Measurements from ENCODE around the gene BACE2.
"Not testable (repeated sequence)": the region's sequence is repeated elsewhere in the genome, so short reads cannot be mapped to it uniquely, and the experiment has no call there.

Gene BACE2

DNA sequence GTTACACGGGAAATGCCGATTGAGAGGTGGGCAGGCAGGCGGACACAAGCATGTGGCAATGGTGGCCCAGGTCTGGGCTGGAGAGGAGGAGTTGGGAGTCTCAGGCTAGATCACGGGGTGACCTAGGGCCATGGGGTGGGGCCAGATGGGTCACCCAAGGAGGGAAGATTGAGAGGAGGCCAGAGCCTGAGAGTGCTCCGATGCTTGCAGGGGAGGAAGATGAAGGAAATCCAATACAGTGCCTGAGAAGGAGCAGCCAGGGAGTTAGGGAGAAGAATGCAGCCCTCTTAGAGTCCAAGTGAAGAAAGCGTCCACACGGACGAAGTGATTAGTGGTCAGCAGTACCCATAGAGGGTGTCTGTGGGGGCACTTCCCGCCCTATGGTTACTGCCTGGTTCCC is 87.2 kb downstream of the BACE2 start:
- no peaks in the 10 kb centered on the region for H3K27me3 ChIP-seq
- H3K27ac ChIP-seq, result no peak overlapping the region
- no peaks in the 10 kb centered on the region for H3K9me3 ChIP-seq
- TF ChIP-seq CTCF (IDR thresholded peaks at IDR 0.05), result no peak
- no peak overlapping the region for H3K4me3 ChIP-seq (ENCODE audit: low read depth in 1 of 2, low read length in 1 of 2)
- no peaks in the 10 kb centered on the region for H3K36me3 ChIP-seq
- H3K4me1 ChIP-seq (ENCODE audit: control insufficient read depth in 1 of 2, insufficient read depth in 1 of 2, low read depth in 1 of 2, low read length in 1 of 2), result no peaks in the 10 kb centered on the region

DNA sequence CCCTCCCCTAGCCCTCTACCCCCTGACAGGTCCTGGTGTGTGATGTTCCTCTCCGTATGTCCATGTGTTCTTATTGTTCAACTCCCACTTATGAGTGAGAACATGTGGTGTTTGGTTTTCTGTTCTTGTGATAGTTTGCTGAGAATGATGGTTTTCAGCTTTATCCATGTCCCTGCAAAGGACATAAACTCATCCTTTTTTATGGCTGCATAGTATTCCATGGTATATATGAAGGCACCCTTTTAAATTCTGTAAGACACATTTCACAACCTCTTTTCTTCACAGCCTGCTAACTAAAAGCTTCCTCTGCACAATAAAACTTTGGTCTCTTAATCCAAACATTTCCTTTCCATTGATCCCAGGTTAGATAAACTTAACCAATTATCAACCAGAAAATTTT is 88.3 kb downstream of the BACE2 start:
- H3K4me3 ChIP-seq (ENCODE audit: low read depth in 1 of 2, low read length in 1 of 2); H3K9me3 ChIP-seq; H3K27ac ChIP-seq; H3K27me3 ChIP-seq; H3K4me1 ChIP-seq (ENCODE audit: control insufficient read depth in 1 of 2, insufficient read depth in 1 of 2, low read depth in 1 of 2, low read length in 1 of 2); H3K36me3 ChIP-seq: not testable (repeated sequence)

DNA sequence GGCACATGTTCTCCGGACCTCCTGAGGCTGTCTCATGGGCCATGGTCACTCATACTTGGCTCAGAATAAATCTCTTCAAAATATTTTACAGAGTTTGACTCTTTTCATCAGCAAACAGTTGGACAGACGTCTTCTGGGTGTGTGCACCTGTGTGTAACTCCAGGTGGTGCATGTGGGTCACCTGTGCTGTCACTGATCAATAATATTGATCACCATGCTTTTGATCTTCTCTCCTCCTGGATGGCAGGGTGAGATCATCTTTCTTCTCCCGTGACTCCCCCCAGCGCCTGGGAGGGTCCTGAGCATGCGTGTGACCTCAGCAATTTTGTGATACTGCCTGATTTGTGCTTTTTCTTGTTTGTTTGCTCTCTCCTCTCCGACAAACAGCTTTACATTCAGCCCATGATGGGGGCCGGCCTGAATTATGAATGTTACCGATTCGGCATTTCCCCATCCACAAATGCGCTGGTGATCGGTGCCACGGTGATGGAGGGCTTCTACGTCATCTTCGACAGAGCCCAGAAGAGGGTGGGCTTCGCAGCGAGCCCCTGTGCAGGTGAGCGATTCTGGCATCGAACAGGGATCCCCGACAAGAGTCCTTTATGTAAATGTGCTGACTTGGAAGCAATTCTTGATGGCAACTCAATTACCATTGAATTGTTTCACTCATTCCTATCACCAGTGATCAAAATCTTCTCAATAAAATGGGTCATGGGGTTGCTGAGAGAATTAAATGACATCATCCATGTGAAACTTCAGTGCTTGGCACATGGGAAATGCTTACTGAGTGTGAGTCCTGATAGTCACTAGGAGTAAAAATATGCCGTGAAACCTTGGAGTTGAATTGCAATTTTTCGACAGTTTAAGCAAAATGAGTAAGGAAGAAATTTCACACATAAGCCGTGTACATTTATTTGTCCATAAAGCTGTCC is 89.1 kb downstream of the BACE2 start:
- no peaks in the 10 kb centered on the region for H3K36me3 ChIP-seq
- TF ChIP-seq CTCF (IDR thresholded peaks at IDR 0.05), result no peak
- no peak overlapping the region for H3K27ac ChIP-seq

DNA sequence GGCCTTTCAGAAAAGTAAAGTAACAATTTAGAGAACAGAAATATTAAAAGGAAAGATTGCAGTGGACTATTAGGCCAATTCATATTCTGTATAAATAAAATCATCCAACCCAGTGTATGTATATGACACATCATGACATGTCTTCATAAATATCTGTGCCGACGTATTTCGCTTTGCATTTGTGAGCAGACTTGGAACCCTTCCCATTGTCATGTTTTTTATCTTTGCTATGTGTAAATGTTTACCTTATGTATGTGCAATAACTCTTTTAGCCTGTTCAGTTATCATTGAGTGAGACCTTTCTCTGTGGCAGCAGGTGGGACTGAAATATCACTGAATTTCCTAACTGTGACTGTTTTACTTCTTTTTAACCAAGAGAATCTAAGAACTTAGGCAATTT is 90.7 kb downstream of the BACE2 start:
- H3K36me3 ChIP-seq, result no peaks in the 10 kb centered on the region
- no peaks in the 10 kb centered on the region for H3K4me1 ChIP-seq (ENCODE audit: control insufficient read depth in 1 of 2, insufficient read depth in 1 of 2, low read depth in 1 of 2, low read length in 1 of 2)
- H3K27me3 ChIP-seq, result no peaks in the 10 kb centered on the region
- H3K27ac ChIP-seq, result no peak overlapping the region
- no peaks in the 10 kb centered on the region for H3K9me3 ChIP-seq
- TF ChIP-seq CTCF (IDR thresholded peaks at IDR 0.05), result no peak
- H3K4me3 ChIP-seq (ENCODE audit: low read depth in 1 of 2, low read length in 1 of 2), result no peak overlapping the region

More for the DNA sequence above, 89.1 kb downstream of the BACE2 start:
- H3K9me3 ChIP-seq, result no peaks in the 10 kb centered on the region
- H3K4me3 ChIP-seq (ENCODE audit: low read depth in 1 of 2, low read length in 1 of 2), result no peak overlapping the region
- H3K4me1 ChIP-seq (ENCODE audit: control insufficient read depth in 1 of 2, insufficient read depth in 1 of 2, low read depth in 1 of 2, low read length in 1 of 2), result no peaks in the 10 kb centered on the region
- no peaks in the 10 kb centered on the region for H3K27me3 ChIP-seq

DNA sequence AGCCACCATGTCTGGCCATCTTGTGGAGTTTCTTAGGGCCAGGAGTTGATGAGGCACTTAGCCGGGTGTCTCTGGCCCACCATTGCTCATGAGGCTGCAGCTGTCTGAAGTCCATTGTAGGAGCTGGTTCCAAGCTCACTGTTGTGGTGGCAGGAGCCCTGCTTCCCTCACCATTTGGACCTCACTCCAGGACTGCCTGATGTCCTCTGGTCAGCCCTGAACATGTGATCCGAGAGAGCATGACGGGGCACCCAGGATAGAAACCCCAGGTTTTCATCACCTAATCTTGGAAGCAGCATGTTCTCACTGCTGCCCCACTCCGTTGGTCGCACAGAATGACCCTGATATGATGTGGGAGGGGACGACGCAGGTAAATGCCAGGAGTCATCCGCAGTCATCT is 92.5 kb downstream of the BACE2 start:
- TF ChIP-seq CTCF (IDR thresholded peaks at IDR 0.05), result no peak
- Histone ChIP-seq H3K4me3 (ENCODE audit: low read depth in 1 of 2, low read length in 1 of 2) (no peak overlapping the region), H3K36me3 (no peaks in the 10 kb centered on the region), H3K27me3 (no peaks in the 10 kb centered on the region), H3K9me3 (no peaks in the 10 kb centered on the region), H3K4me1 (ENCODE audit: control insufficient read depth in 1 of 2, insufficient read depth in 1 of 2, low read depth in 1 of 2, low read length in 1 of 2) (no peaks in the 10 kb centered on the region), H3K27ac (no peak overlapping the region)

DNA sequence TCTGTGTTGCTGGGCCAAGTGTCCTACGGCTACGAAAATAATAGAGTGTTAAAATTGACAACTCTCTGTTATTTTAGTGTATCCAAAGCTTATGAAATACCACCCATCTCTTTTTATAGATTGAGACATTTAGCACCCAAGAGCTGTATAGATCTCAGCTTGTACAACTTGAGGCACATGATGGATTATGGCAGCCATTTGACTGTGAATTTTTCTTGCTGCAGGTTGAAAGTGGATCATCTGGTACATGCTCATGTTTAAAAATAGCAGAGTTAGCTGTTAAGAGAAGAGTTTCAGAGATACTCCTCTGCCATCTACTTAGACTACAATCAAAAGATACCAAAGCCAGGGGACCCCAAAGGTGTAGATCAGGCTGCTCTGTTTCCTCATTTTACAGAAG is 99.4 kb downstream of the BACE2 start:
- no peak for TF ChIP-seq CTCF (IDR thresholded peaks at IDR 0.05)
- no peaks in the 10 kb centered on the region for H3K36me3 ChIP-seq
- no peak overlapping the region for H3K27ac ChIP-seq
- H3K4me1 ChIP-seq (ENCODE audit: control insufficient read depth in 1 of 2, insufficient read depth in 1 of 2, low read depth in 1 of 2, low read length in 1 of 2), result no peaks in the 10 kb centered on the region
- no peaks in the 10 kb centered on the region for H3K9me3 ChIP-seq
- H3K27me3 ChIP-seq, result no peaks in the 10 kb centered on the region
- no peak overlapping the region for H3K4me3 ChIP-seq (ENCODE audit: low read depth in 1 of 2, low read length in 1 of 2)
